H1 (cell line): ENCODE measurements around the gene CMYA5. TPM values are rescaled to one million over a fixed set of nuclear protein-coding genes. Genes with fewer than 3 reads are reported as not detected.

ENCODE experiments used
- CTCF ChIA-PET: fragments of 300-600 bp; sonication (Branson Sonifier 250); formaldehyde crosslinking; loops from one replicate; lab custom pipeline; 2021; ENCODE audit not compliant: partially characterized antibody; lab: Charles Lee
- POLR2A ChIA-PET: fragments of 300-600 bp; sonication (Branson Sonifier 250); formaldehyde crosslinking; loops from one replicate; lab custom pipeline; 2021; ENCODE audit warnings: inconsistent platforms; ENCODE audit not compliant: partially characterized antibody; lab: Charles Lee
- DNase-seq, 2 experiments: peaks; one replicate each; pipeline versions ENCODE4 v3.0.0 to v3.0.0-alpha.2; 2010 to 2022; ENCODE audit warnings: low spot score in 2 of 2, low read depth in 1 of 2, mixed read lengths in 1 of 2
- FAIRE-seq: peaks from 2 replicates; lab custom pipeline; 2011; peaks lifted over from hg19 to GRCh38; lab: Jason Lieb, UNC
- H2AFZ ChIP-seq: 2 replicates; pipeline ENCODE4 v1.8.1; 2012; ENCODE audit warnings: low read length, inconsistent platforms
- H2AK5ac ChIP-seq: 2 replicates; pipeline ENCODE4 v1.6.1; 2013; ENCODE audit warnings: low read depth, low read length
- H2BK120ac ChIP-seq: replicated peaks from 2 replicates; pipeline ENCODE3; 2013; ENCODE audit warnings: low read depth, low read length, inconsistent platforms
- H2BK12ac ChIP-seq: 2 replicates; pipeline ENCODE4 v1.6.1; 2013; ENCODE audit warnings: low read depth, low read length
- H2BK15ac ChIP-seq: 2 replicates; pipeline ENCODE4 v1.6.1; 2013; ENCODE audit warnings: low read length
- H2BK20ac ChIP-seq: 2 replicates; pipeline ENCODE4 v1.6.1; 2013; ENCODE audit warnings: low read length
- H2BK5ac ChIP-seq: 2 replicates; pipeline ENCODE4 v1.6.1; 2013; ENCODE audit warnings: low read depth, low read length
- H3K14ac ChIP-seq: 2 replicates; pipeline ENCODE4 v1.6.1; 2013; ENCODE audit warnings: inconsistent platforms; ENCODE audit not compliant: insufficient read length
- H3K18ac ChIP-seq: 2 replicates; pipeline ENCODE4 v1.6.1; 2013; ENCODE audit warnings: low read length; ENCODE audit errors: extremely low read depth
- H3K23ac ChIP-seq: 2 replicates; pipeline ENCODE4 v1.6.1; 2013; ENCODE audit warnings: inconsistent platforms; ENCODE audit not compliant: insufficient read length
- H3K23me2 ChIP-seq: 2 replicates; pipeline ENCODE4 v1.6.1; 2013; ENCODE audit warnings: low read depth, low read length
- H3K27ac ChIP-seq: 2 replicates; pipeline ENCODE4 v1.6.1; 2011; ENCODE audit warnings: low read depth, low read length, inconsistent platforms
- H3K27me3 ChIP-seq, 4 experiments: replicated peaks in 1 of 4; 1 replicate in 1 of 4; 2 replicates in 3 of 4; pipeline versions ENCODE4 v1.6.1 to v1.8.1; 2011 to 2013; ENCODE audit warnings: low read length in 3 of 4, mild to moderate bottlenecking in 3 of 4, inconsistent platforms in 2 of 4, mixed read lengths in 2 of 4, moderate library complexity in 1 of 4; ENCODE audit not compliant: control insufficient read depth in 3 of 4, insufficient read depth in 3 of 4; ENCODE audit errors: extremely low read depth in 1 of 4
- H3K36me3 ChIP-seq, 4 experiments: 2 replicates each; pipeline versions ENCODE4 v1.6.1 to v1.8.1; 2011 to 2013; ENCODE audit warnings: mild to moderate bottlenecking in 4 of 4, low read length in 3 of 4, moderate library complexity in 2 of 4, control low read depth in 1 of 4, inconsistent platforms in 1 of 4; ENCODE audit not compliant: insufficient read depth in 4 of 4, control insufficient read depth in 2 of 4
- H3K4ac ChIP-seq: replicated peaks from 2 replicates; pipeline ENCODE3; 2013; ENCODE audit warnings: low read length, low read depth, mixed read lengths, inconsistent platforms; ENCODE audit not compliant: insufficient read length
- H3K4me1 ChIP-seq, 4 experiments: replicated peaks in 1 of 4; 1 replicate in 1 of 4; 2 replicates in 3 of 4; pipeline versions ENCODE4 v1.6.1 to v1.8.1; 2011 to 2013; ENCODE audit warnings: low read length in 3 of 4, inconsistent platforms in 2 of 4, mixed read lengths in 1 of 4; ENCODE audit not compliant: insufficient read depth in 4 of 4, control insufficient read depth in 3 of 4
- H3K4me2 ChIP-seq, 2 experiments: 2 replicates each; pipeline versions ENCODE4 v1.6.1 to v1.8.1; 2011 to 2013; ENCODE audit warnings: low read depth in 2 of 2, low read length in 2 of 2, control low read depth in 1 of 2, inconsistent platforms in 1 of 2, mild to moderate bottlenecking in 1 of 2; ENCODE audit not compliant: insufficient read depth in 1 of 2
- H3K4me3 ChIP-seq, 4 experiments: fragments of 200-600, 300-600 bp in 1 of 4; sonication (generic), shearing (Covaris generic), sonication (Bioruptor Twin) in 1 of 4; 2 replicates each; pipeline versions ENCODE4 v1.5.1 to v1.8.1; 2011 to 2016; ENCODE audit warnings: low read length in 4 of 4, low read depth in 3 of 4, control low read depth in 2 of 4, inconsistent platforms in 2 of 4, mild to moderate bottlenecking in 2 of 4, mixed read lengths in 1 of 4, moderate library complexity in 1 of 4; ENCODE audit not compliant: insufficient read depth in 2 of 4; ENCODE audit errors: extremely low read depth in 1 of 4
- H3K56ac ChIP-seq: replicated peaks from 2 replicates; pipeline ENCODE3; 2013; ENCODE audit warnings: low read depth, mild to moderate bottlenecking, mixed read lengths, low read length, inconsistent platforms; ENCODE audit not compliant: insufficient read length
- H3K79me1 ChIP-seq: 2 replicates; pipeline ENCODE4 v1.6.1; 2013; ENCODE audit warnings: low read depth, low read length, control low read depth
- H3K79me2 ChIP-seq, 2 experiments: 2 replicates each; pipeline versions ENCODE4 v1.6.1 to v1.8.1; 2012 to 2013; ENCODE audit warnings: low read length in 2 of 2, mild to moderate bottlenecking in 2 of 2, inconsistent platforms in 1 of 2; ENCODE audit not compliant: insufficient read depth in 2 of 2, control insufficient read depth in 1 of 2
- H3K9ac ChIP-seq, 4 experiments: replicated peaks in 1 of 4; 1 replicate in 1 of 4; 2 replicates in 3 of 4; pipeline versions ENCODE4 v1.6.1 to v1.8.1; 2011 to 2013; ENCODE audit warnings: low read depth in 3 of 4, low read length in 3 of 4, control low read depth in 2 of 4, mild to moderate bottlenecking in 2 of 4, moderate library complexity in 2 of 4, inconsistent platforms in 1 of 4; ENCODE audit errors: extremely low read depth in 1 of 4
- H3K9me3 ChIP-seq, 2 experiments: 2 replicates each; pipeline versions ENCODE4 v1.6.1 to v1.8.1; 2012 to 2013; ENCODE audit warnings: mild to moderate bottlenecking in 2 of 2, moderate library complexity in 2 of 2, control low read depth in 1 of 2, inconsistent platforms in 1 of 2, low read depth in 1 of 2, low read length in 1 of 2, mixed read lengths in 1 of 2; ENCODE audit not compliant: insufficient read depth in 2 of 2
- H4K20me1 ChIP-seq, 2 experiments: replicated peaks in 1 of 2; 2 replicates each; pipeline versions ENCODE3 to v1.8.1; 2011 to 2013; ENCODE audit warnings: inconsistent platforms in 2 of 2, low read length in 2 of 2, mild to moderate bottlenecking in 1 of 2; ENCODE audit not compliant: insufficient read depth in 2 of 2, control insufficient read depth in 1 of 2
- H4K5ac ChIP-seq: 2 replicates; pipeline ENCODE4 v1.6.1; 2013; ENCODE audit warnings: low read length, low read depth, mixed read lengths, inconsistent platforms; ENCODE audit not compliant: insufficient read length
- H4K8ac ChIP-seq: 2 replicates; pipeline ENCODE4 v1.8.0; 2013; ENCODE audit warnings: mild to moderate bottlenecking, moderate library complexity, low read length, inconsistent platforms; ENCODE audit not compliant: insufficient read depth; ENCODE audit errors: extremely low read depth
- H4K91ac ChIP-seq: replicated peaks from 2 replicates; pipeline ENCODE3; 2013; ENCODE audit warnings: low read length, mixed read lengths, inconsistent platforms; ENCODE audit not compliant: insufficient read length
- BRCA1 ChIP-seq: IDR thresholded peaks from 2 replicates; pipeline ENCODE4 v1.6.1; 2012; ENCODE audit warnings: low read depth, low read length, improper control_type of control experiment
- CBX5 ChIP-seq: fragments of 300-800, 300-1000 bp; sonication (generic); IDR thresholded peaks from 2 replicates; pipeline ENCODE4 v1.7.1; 2016; ENCODE audit warnings: antibody characterized with exemption, low read length, low read depth
- KDM4A ChIP-seq: IDR thresholded peaks from one replicate; pipeline ENCODE4 v1.7.1; 2012; ENCODE audit warnings: low read depth, mild to moderate bottlenecking, moderate library complexity, low read length, inconsistent platforms; ENCODE audit not compliant: severe bottlenecking
- NRF1 ChIP-seq: IDR thresholded peaks from 2 replicates; pipeline ENCODE4 v1.6.1; 2011; ENCODE audit warnings: mild to moderate bottlenecking, low read depth, low read length, improper control_type of control experiment
- RXRA ChIP-seq: IDR thresholded peaks from 2 replicates; pipeline ENCODE4 v1.6.1; 2011; ENCODE audit warnings: low read depth, mild to moderate bottlenecking, low read length, moderate library complexity; ENCODE audit not compliant: insufficient read depth
- SIN3A ChIP-seq, 2 experiments: IDR thresholded peaks in 1 of 2; conservative IDR thresholded peaks in 1 of 2; 2 replicates each; pipeline ENCODE4 v1.6.1; 2011 to 2012; ENCODE audit warnings: low read length in 2 of 2, improper control_type of control experiment in 1 of 2, low read depth in 1 of 2, mild to moderate bottlenecking in 1 of 2
- SP1 ChIP-seq: IDR thresholded peaks from 2 replicates; pipeline ENCODE4 v1.6.1; 2011; ENCODE audit warnings: low read depth, low read length
- SP2 ChIP-seq: IDR thresholded peaks from 2 replicates; pipeline ENCODE4 v1.6.1; 2012; ENCODE audit warnings: mild to moderate bottlenecking, low read length, inconsistent platforms
- TAF7 ChIP-seq: optimal IDR thresholded peaks from 2 replicates; pipeline ENCODE3; 2011; ENCODE audit warnings: low read depth, mild to moderate bottlenecking, inconsistent platforms, low read length, moderate library complexity, borderline replicate concordance
- TEAD4 ChIP-seq: IDR thresholded peaks from 2 replicates; pipeline ENCODE4 v1.6.1; 2012; ENCODE audit warnings: low read depth, low read length, inconsistent platforms, mixed read lengths
- WGBS, 2 experiments: shearing (Covaris generic) in 1 of 2; methylation state at CpG; one replicate each; pipeline versions ENCODE4 v1.1.6 to v1.1.7; 2013 to 2015; ENCODE audit warnings: low lambda C conversion rate in 2 of 2, mixed read lengths in 2 of 2, inconsistent platforms in 1 of 2, low coverage in 1 of 2, missing lambda C conversion rate in 1 of 2; ENCODE audit not compliant: insufficient replicate concordance in 2 of 2, insufficient coverage in 1 of 2, insufficient read length in 1 of 2; ENCODE audit errors: extremely low coverage in 1 of 2, missing lambda C conversion rate in 1 of 2; 5-methylcytosine and 5-hydroxymethylcytosine counted together
- polyA plus RNA-seq, 7 experiments: library from polyadenylated mRNA; depleted of rRNA in 3 of 7; stranded (reverse) in 5 of 7; unstranded in 2 of 7; fragments of >200 nt in 5 of 7; fragments of 200-250 nt in 2 of 7; gene quantifications; 1 replicate in 5 of 7; 2 replicates in 1 of 7; 4 replicates in 1 of 7; pipeline versions ENCODE4 v1.2.1 to v1.2.3, GENCODE V29; 2011 to 2013; ENCODE audit warnings: missing spikeins in 2 of 7, mixed read lengths in 2 of 7
- total RNA-seq: library from RNA; stranded (reverse); fragmentation: NEBNext Ultra II Directional; extraction: Animal tissue kit (Norgen Biotek cat#: 25700); gene quantifications from 2 replicates; pipeline ENCODE4 v1.2.1, GENCODE V29; 2021
- TF ChIP-seq, protein P1 (sequence below): IDR thresholded peaks from 2 replicates; pipeline ENCODE4 v1.6.1; 2011; ENCODE audit warnings: low read length, improper control_type of control experiment
- TF ChIP-seq, protein P2 (sequence below): IDR thresholded peaks from 2 replicates; pipeline ENCODE4 v1.6.1; 2012; ENCODE audit warnings: low read length, inconsistent platforms

CMYA5 gene
- total and polyA plus RNA-seq, 2 of the 8 experiments (the other 6 are each of a cell fraction or from before 2014, with no cell fraction given) = 0.88 to 0.95 TPM

DNA sequence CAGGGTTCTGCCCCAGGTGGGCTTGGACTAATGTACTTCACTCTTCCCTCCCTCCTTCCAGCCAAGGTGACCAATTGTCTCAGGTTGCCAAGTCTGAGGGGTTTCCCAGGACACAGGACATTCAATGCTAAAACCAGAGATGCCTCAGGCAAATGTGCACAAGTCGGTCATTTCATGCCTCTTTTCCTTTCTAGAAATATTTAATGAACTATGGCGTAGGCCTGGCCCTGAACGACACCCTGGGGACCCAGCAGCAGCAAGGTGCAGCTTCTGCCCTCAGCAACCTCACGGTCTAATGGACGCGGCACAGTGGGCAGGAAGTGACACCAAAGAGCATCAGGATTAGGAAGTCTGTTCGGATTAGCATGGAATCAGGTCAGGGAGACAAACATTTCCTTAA, 153.4 kb downstream of the CMYA5 start:
- H3K56ac ChIP-seq = no peak overlapping the region
- ChIA-PET POLR2A (no interaction called here), CTCF (interaction anchor here (1.5 to 8.5 kb wide), 3 partner anchors 11 to 16 kb away, joined by 3 to 60 read pairs (median 10); no protein-coding TSS in a partner anchor)
- no peak overlapping the region for H2BK15ac ChIP-seq
- H4K8ac ChIP-seq = no peak overlapping the region
- 86% methylated on average over 7 of the region's 7 CpGs; no CpG with 5 or more reads in 1 of the 2 experiments for WGBS, 2 experiments
- no peaks in the 10 kb centered on the region for H3K9me3 ChIP-seq
- no peak overlapping the region for H2AK5ac ChIP-seq
- H3K4me3 ChIP-seq = no peak overlapping the region
- H3K9ac ChIP-seq = no peak overlapping the region
- no peak overlapping the region for H3K4ac ChIP-seq
- H3K23me2 ChIP-seq = no peaks in the 10 kb centered on the region
- FAIRE-seq = no peak
- no peaks in the 10 kb centered on the region for H3K27me3 ChIP-seq
- H2BK20ac ChIP-seq = no peak overlapping the region
- H3K14ac ChIP-seq = no peak overlapping the region
- no peak overlapping the region for H3K27ac ChIP-seq
- H3K4me2 ChIP-seq = no peak overlapping the region
- H2BK12ac ChIP-seq = no peak overlapping the region
- no peak overlapping the region for H3K23ac ChIP-seq
- no peaks in the 10 kb centered on the region for H3K36me3 ChIP-seq
- H2BK5ac ChIP-seq = no peak overlapping the region
- no peak overlapping the region for H2BK120ac ChIP-seq
- H3K79me1 ChIP-seq = no peaks in the 10 kb centered on the region
- H4K91ac ChIP-seq = no peak overlapping the region
- H3K4me1 ChIP-seq = no peaks in the 10 kb centered on the region
- no peak overlapping the region for H3K18ac ChIP-seq
- DNase-seq = peak in 1 of 2 experiments; percentile 24
- no peaks in the 10 kb centered on the region for H3K79me2 ChIP-seq
- H4K20me1 ChIP-seq = no peaks in the 10 kb centered on the region
- H4K5ac ChIP-seq = no peak overlapping the region
- no peak overlapping the region for H2AFZ ChIP-seq
- TF ChIP-seq CBX5 (no peak), SP2 (no peak), SIN3A (conservative IDR thresholded peaks at IDR 0.05 in 1 of 2, IDR thresholded peaks at IDR 0.05 in 1 of 2; ENCODE audit: low read depth in 1 of 2, low read length in 2 of 2) (no peak), TAF7 (no peak), KDM4A (no peak), RXRA (no peak), TEAD4 (no peak), NRF1 (no peak), SP1 (no peak), BRCA1 (no peak)
- TF ChIP-seq, protein P1, sequence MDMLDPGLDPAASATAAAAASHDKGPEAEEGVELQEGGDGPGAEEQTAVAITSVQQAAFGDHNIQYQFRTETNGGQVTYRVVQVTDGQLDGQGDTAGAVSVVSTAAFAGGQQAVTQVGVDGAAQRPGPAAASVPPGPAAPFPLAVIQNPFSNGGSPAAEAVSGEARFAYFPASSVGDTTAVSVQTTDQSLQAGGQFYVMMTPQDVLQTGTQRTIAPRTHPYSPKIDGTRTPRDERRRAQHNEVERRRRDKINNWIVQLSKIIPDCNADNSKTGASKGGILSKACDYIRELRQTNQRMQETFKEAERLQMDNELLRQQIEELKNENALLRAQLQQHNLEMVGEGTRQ = no peak
- TF ChIP-seq, protein P2, sequence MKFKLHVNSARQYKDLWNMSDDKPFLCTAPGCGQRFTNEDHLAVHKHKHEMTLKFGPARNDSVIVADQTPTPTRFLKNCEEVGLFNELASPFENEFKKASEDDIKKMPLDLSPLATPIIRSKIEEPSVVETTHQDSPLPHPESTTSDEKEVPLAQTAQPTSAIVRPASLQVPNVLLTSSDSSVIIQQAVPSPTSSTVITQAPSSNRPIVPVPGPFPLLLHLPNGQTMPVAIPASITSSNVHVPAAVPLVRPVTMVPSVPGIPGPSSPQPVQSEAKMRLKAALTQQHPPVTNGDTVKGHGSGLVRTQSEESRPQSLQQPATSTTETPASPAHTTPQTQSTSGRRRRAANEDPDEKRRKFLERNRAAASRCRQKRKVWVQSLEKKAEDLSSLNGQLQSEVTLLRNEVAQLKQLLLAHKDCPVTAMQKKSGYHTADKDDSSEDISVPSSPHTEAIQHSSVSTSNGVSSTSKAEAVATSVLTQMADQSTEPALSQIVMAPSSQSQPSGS = no peak
